K562 (cell line): ENCODE data around the gene PSPH. TPM values are rescaled to one million over a fixed set of nuclear protein-coding genes. Genes with fewer than 3 reads are reported as not detected.

Source experiments
- BRD9 ChIP-seq: fragments of 450-650 bp; IDR thresholded peaks from 2 replicates; pipeline ENCODE4 v1.6.1; 2018; ENCODE audit warnings: low read depth; ENCODE audit not compliant: partially characterized antibody
- CHD2 ChIP-seq: IDR thresholded peaks from 2 replicates; pipeline ENCODE4 v1.6.1; 2011; ENCODE audit warnings: low read depth, low read length
- CREM ChIP-seq: IDR thresholded peaks from 2 replicates; pipeline ENCODE4 v1.6.1; 2014; ENCODE audit warnings: antibody characterized with exemption, low read depth
- FOXJ2 ChIP-seq: fragments of 200-800 bp; sonication (Bioruptor generic); IDR thresholded peaks from 2 replicates; pipeline ENCODE4 v1.6.1; 2016; ENCODE audit warnings: missing genetic modification characterization, missing compliant biosample characterization
- JUND ChIP-seq, 2 experiments: IDR thresholded peaks; 2 replicates in 1 of 2; 3 replicates in 1 of 2; pipeline ENCODE4 v1.6.1; 2011; ENCODE audit warnings: borderline replicate concordance in 2 of 2, low read depth in 2 of 2, low read length in 2 of 2, improper control_type of control experiment in 1 of 2, missing biosample characterization in 1 of 2, missing genetic modification characterization in 1 of 2, missing genetic modification reagents in 1 of 2
- KDM5B ChIP-seq: fragments of 200-600 bp; sonication (generic); IDR thresholded peaks from 2 replicates; pipeline ENCODE4 v1.6.1; 2012; ENCODE audit warnings: low read depth, mild to moderate bottlenecking, moderate library complexity, low read length, control low read depth, inconsistent platforms; ENCODE audit not compliant: insufficient replicate concordance
- MLX ChIP-seq, 2 experiments: fragments of 450-650 bp in 1 of 2; sonication (generic) in 1 of 2; formaldehyde crosslinking; conservative IDR thresholded peaks; 2 replicates each; pipeline versions ENCODE4 v1.4.0 to v1.8.1; 2020 to 2022; ENCODE audit warnings: mild to moderate bottlenecking in 1 of 2, missing genetic modification reagents in 1 of 2
- NFATC3 ChIP-seq: fragments of 450-650 bp; IDR thresholded peaks from 2 replicates; pipeline ENCODE4 v1.6.1; 2017; ENCODE audit warnings: mild to moderate bottlenecking
- NR4A1 ChIP-seq, 2 experiments: fragments of 250-450 bp in 1 of 2; fragments of 450-650 bp in 1 of 2; sonication (Bioruptor Pico) in 1 of 2; IDR thresholded peaks; 2 replicates each; pipeline versions ENCODE4 v1.4.0 to v1.6.1; 2016 to 2020; ENCODE audit warnings: mild to moderate bottlenecking in 2 of 2, missing compliant biosample characterization in 1 of 2, missing genetic modification characterization in 1 of 2, moderate library complexity in 1 of 2
- PHB2 ChIP-seq: fragments of 450-650 bp; IDR thresholded peaks from 2 replicates; pipeline ENCODE4 v1.6.1; 2017; ENCODE audit warnings: low read depth
- POLR2G ChIP-seq: fragments of 200-400 bp; formaldehyde crosslinking; IDR thresholded peaks from 2 replicates; pipeline ENCODE4 v1.6.1; 2017; ENCODE audit warnings: low read depth, mild to moderate bottlenecking, antibody characterized with exemption, low read length, moderate library complexity
- PTBP1 ChIP-seq: fragments of 200-400 bp; formaldehyde crosslinking; IDR thresholded peaks from 2 replicates; pipeline ENCODE4 v1.6.1; 2017; ENCODE audit warnings: low read depth, low read length
- SMAD1 ChIP-seq: fragments of 150-350 bp; IDR thresholded peaks from 2 replicates; pipeline ENCODE4 v1.6.1; 2014; ENCODE audit warnings: low read length, low read depth; ENCODE audit not compliant: partially characterized antibody
- TBL1XR1 ChIP-seq, 2 experiments: IDR thresholded peaks; 2 replicates each; pipeline ENCODE4 v1.6.1; 2012; ENCODE audit warnings: improper control_type of control experiment in 2 of 2, low read length in 2 of 2, mild to moderate bottlenecking in 1 of 2
- TBP ChIP-seq: optimal IDR thresholded peaks from 2 replicates; pipeline ENCODE3; 2011; ENCODE audit warnings: low read depth, low read length, improper control_type of control experiment
- THAP12 ChIP-seq: fragments of 250-450 bp; sonication (Bioruptor Pico); IDR thresholded peaks from 2 replicates; pipeline ENCODE4 v1.9.0; 2021; ENCODE audit warnings: mild to moderate bottlenecking, inconsistent platforms
- THAP7 ChIP-seq: fragments of 250-450 bp; sonication (Bioruptor Pico); IDR thresholded peaks from 2 replicates; pipeline ENCODE4 v1.5.0; 2021
- USF2 ChIP-seq: sonication (generic); formaldehyde crosslinking; IDR thresholded peaks from 2 replicates; pipeline ENCODE4 v1.5.0; 2020; ENCODE audit warnings: missing genetic modification reagents
- ZBTB34 ChIP-seq: fragments of 250-450 bp; sonication (Bioruptor Pico); IDR thresholded peaks from 2 replicates; pipeline ENCODE4 v1.8.0; 2021; ENCODE audit warnings: mild to moderate bottlenecking, moderate library complexity
- ZNF24 ChIP-seq: fragments of 450-650 bp; IDR thresholded peaks from 2 replicates; pipeline ENCODE4 v1.6.1; 2016
- ZNF586 ChIP-seq: fragments of 450-650 bp; formaldehyde crosslinking; conservative IDR thresholded peaks from 2 replicates; pipeline ENCODE4 v1.4.0; 2020; ENCODE audit warnings: mild to moderate bottlenecking, moderate library complexity
- polyA plus RNA-seq, 8 experiments: library from polyadenylated mRNA; depleted of rRNA in 4 of 8; stranded (reverse) in 5 of 8; unstranded in 3 of 8; fragments of >200 nt; fragmentation: Nextera tagmentation in 2 of 8; fragmentation: Illumina TruSeq in 1 of 8; extraction: Ambion mirVana in 2 of 8; extraction: Trizol in 1 of 8; gene quantifications; 2 replicates each; pipeline versions ENCODE4 v1.2.1 to v1.2.3, GENCODE V29; 2011 to 2014; ENCODE audit warnings: inconsistent platforms in 1 of 8, missing spikeins in 1 of 8
- total RNA-seq, 7 experiments: library from RNA; depleted of rRNA in 6 of 7; stranded (reverse); fragments of >200 nt in 6 of 7; fragmentation: Illumina TruSeq in 2 of 7; extraction: Trizol in 2 of 7; gene quantifications; 2 replicates each; pipeline versions ENCODE4 v1.2.1 to v1.2.3, GENCODE V29; 2011 to 2021; ENCODE audit warnings: low replicate concordance in 1 of 7

PSPH gene
- total and polyA plus RNA-seq, 9 of the 15 experiments (the other 6 are each of a cell fraction or from before 2014, with no cell fraction given) = 6.3 to 46.8 (median 20.2) TPM

GRCh38 chr7:56063882-56064625 lies 12.8 kb upstream of the PSPH start, which contains the start of gene SUMF2 (continued):
- peak; percentile 96 for TF ChIP-seq THAP12
- no peak for TF ChIP-seq ZBTB34
- peak; percentile 86 for TF ChIP-seq THAP7 (CRISPR knock-in tag)
- no peak; the same call in 1 of the 2 replicates for TF ChIP-seq ZNF586 (CRISPR knock-in tag)
- TF ChIP-seq ZNF24 = 0 out of 2 replicates have a peak, but pooled peaks have one; percentile 8
- no peak for TF ChIP-seq USF2 (CRISPR knock-in tag)
- peak; percentile 68 for TF ChIP-seq TBP
- TF ChIP-seq NR4A1 (CRISPR knock-in tag; IDR thresholded peaks at IDR 0.05) = no peak
- TF ChIP-seq NR4A1 (tag; IDR thresholded peaks at IDR 0.05) = no peak
- TF ChIP-seq MLX (CRISPR knock-in tag; conservative IDR thresholded peaks at IDR 0.05) = no peak
- no peak for TF ChIP-seq CHD2
- peak; percentile 97 for TF ChIP-seq POLR2G
- TF ChIP-seq FOXJ2 (tag) = no peak
- no peak for TF ChIP-seq PTBP1
- TF ChIP-seq KDM5B = peak; percentile 70
- peak; percentile 60 for TF ChIP-seq CREM
- 0 out of 2 replicates have a peak, but pooled peaks have one; percentile 47 for TF ChIP-seq NFATC3
- TF ChIP-seq JUND (IDR thresholded peaks at IDR 0.05; ENCODE audit: borderline replicate concordance, low read depth, low read length) = peak; percentile 14; the same call in 1 of the 2 replicates
- peak; percentile 8; the same call in 1 of the 3 replicates for TF ChIP-seq JUND (tag; IDR thresholded peaks at IDR 0.05; ENCODE audit: borderline replicate concordance, low read depth, low read length)
- TF ChIP-seq PHB2 = no peak
- peak; percentile 19 for TF ChIP-seq SMAD1
- no peak for TF ChIP-seq BRD9
- TF ChIP-seq TBL1XR1 (IDR thresholded peaks at IDR 0.05; ENCODE audit: low read length in 2 of 2) = no peak
